Ramos (cell line): ENCODE results near the gene TSC22D1.
"Not testable (repeated sequence)": the region's sequence is repeated elsewhere in the genome, so short reads cannot be mapped to it uniquely, and the experiment has no call there.

Source experiments
- in situ Hi-C: fragments of 300-500 bp; cut with MboI; formaldehyde crosslinking; loops from one replicate; pipeline ENCODE4 v1.14.3; 2022; ENCODE audit warnings: low sequenced_read_pairs; ENCODE audit not compliant: unreplicated experiment

Gene TSC22D1

GRCh38 chr13:44573790-44574465 lies 2.2 kb downstream of the TSC22D1 start:
- in situ Hi-C loops: no loop called here

GRCh38 chr13:44573071-44573470 lies 3.1 kb downstream of the TSC22D1 start:
- in situ Hi-C loops: no loop called here

- in situ Hi-C loops: no loop called here
These were observed 9.5 kb downstream of the TSC22D1 start for GRCh38 chr13:44566601-44567000.

GRCh38 chr13:44565881-44566280 lies 10.2 kb downstream of the TSC22D1 start:
- in situ Hi-C loops: no loop called here

- in situ Hi-C loops: no loop called here
These were observed 11.2 kb downstream of the TSC22D1 start for GRCh38 chr13:44564936-44565335.

- in situ Hi-C loops: not testable (repeated sequence)
These were observed 13.3 kb downstream of the TSC22D1 start for GRCh38 chr13:44562853-44563252.

- in situ Hi-C loops: no loop called here
These were observed 14.8 kb downstream of the TSC22D1 start for GRCh38 chr13:44561351-44561750.

- in situ Hi-C loops: no loop called here
These were observed 18.1 kb downstream of the TSC22D1 start for GRCh38 chr13:44557986-44558385.

- in situ Hi-C loops: no loop called here
These were observed 20.9 kb downstream of the TSC22D1 start for GRCh38 chr13:44555207-44555606.

GRCh38 chr13:44549476-44549875 lies 26.7 kb downstream of the TSC22D1 start:
- in situ Hi-C loops: no loop called here

- in situ Hi-C loops: no loop called here
These were observed 30.0 kb downstream of the TSC22D1 start for GRCh38 chr13:44546164-44546563.

GRCh38 chr13:44543369-44543768 lies 32.8 kb downstream of the TSC22D1 start:
- in situ Hi-C loops: no loop called here

GRCh38 chr13:44542361-44542760 lies 33.8 kb downstream of the TSC22D1 start:
- in situ Hi-C loops: no loop called here

GRCh38 chr13:44541601-44542000 lies 34.5 kb downstream of the TSC22D1 start:
- in situ Hi-C loops: no loop called here

GRCh38 chr13:44540761-44541434 lies 35.2 kb downstream of the TSC22D1 start:
- in situ Hi-C loops: no loop called here

- in situ Hi-C loops: no loop called here
These were observed 38.9 kb downstream of the TSC22D1 start for GRCh38 chr13:44537248-44537647.

- in situ Hi-C loops: no loop called here
These were observed 52.7 kb downstream of the TSC22D1 start for GRCh38 chr13:44523146-44524015.

- in situ Hi-C loops: no loop called here
These were observed 56.5 kb downstream of the TSC22D1 start for GRCh38 chr13:44519642-44520041.

GRCh38 chr13:44516771-44517170 lies 59.4 kb downstream of the TSC22D1 start:
- in situ Hi-C loops: no loop called here

- in situ Hi-C loops: no loop called here
These were observed 61.9 kb downstream of the TSC22D1 start for GRCh38 chr13:44514278-44514677.

GRCh38 chr13:44509853-44510252 lies 66.3 kb downstream of the TSC22D1 start:
- in situ Hi-C loops: not testable (repeated sequence)
